NK-92 treated with Interleukin-12 subunit alpha and Interleukin-12 subunit beta, amount 100 ng/mL, for 24 hours (cell line): ENCODE measurements around the gene TAS2R14.

Experiments used
- DNase-seq: peaks from one replicate; lab custom pipeline; 2025; lab: John Stamatoyannopoulos, UW

TAS2R14 gene

GRCh38 chr12:10904686-10905085 lies 34.4 kb downstream of the TAS2R14 start:
- no peak for DNase-seq

- no peak for DNase-seq
Measured at GRCh38 chr12:10901427-10901826, 37.6 kb downstream of the TAS2R14 start.

- no peak for DNase-seq
Measured at GRCh38 chr12:10900972-10901371, 38.1 kb downstream of the TAS2R14 start.

- no peak for DNase-seq
Measured at GRCh38 chr12:10900530-10900929, 38.5 kb downstream of the TAS2R14 start.

- no peak for DNase-seq
Measured at GRCh38 chr12:10896854-10897253, 42.2 kb downstream of the TAS2R14 start.

GRCh38 chr12:10891937-10892336 lies 47.1 kb downstream of the TAS2R14 start:
- DNase-seq: no peak

- no peak for DNase-seq
Measured at GRCh38 chr12:10889226-10889625, 49.8 kb downstream of the TAS2R14 start.
